ENCODE measurements around the gene ARHGEF10L.

The ARHGEF10L gene

DNA sequence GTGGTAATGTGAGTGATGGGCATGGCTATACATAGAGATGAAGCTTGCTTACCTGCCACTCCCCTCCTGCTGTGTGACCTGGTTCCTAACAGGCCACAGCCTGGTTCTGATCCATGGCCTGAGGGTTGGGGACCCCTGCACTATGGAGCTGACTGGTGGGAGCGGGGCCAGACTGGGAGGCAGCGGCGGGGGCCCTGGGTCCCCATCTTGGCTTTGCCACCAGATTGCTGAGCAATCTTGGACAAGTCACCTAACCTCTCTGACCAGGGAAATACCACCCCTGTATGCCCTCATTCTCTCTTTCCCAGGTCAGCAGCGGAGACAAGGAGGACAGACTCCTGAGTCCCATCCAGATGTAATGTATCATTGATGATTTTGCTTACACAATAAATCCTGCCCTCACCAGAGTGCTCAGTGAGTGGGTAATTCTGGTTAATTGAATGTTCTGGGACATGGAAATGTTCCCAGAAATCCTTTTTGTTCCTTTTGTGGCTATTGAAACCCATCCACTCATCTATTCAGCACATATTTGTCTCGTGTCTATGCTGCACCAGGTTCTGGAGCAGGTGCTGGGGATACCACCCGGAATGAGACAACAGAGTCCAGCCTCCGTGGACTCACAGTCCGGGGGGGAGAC, 4.1 kb upstream of the ARHGEF10L start:
- H3K9me3 ChIP-seq (ENCODE audit: control insufficient read depth, low read length): no peaks in the 10 kb centered on the region
- no peak overlapping the region for H3K4me3 ChIP-seq (ENCODE audit: insufficient read depth, low read depth, low read length, poor library complexity, severe bottlenecking)
- no peaks in the 10 kb centered on the region for H3K27me3 ChIP-seq (replicated peaks; ENCODE audit: control insufficient read depth, insufficient read depth, low read length, poor library complexity, severe bottlenecking)
- no peak overlapping the region for H3K27ac ChIP-seq (ENCODE audit: insufficient read depth, low read length, poor library complexity, severe bottlenecking)
- no peak for DNase-seq
- H3K4me1 ChIP-seq (ENCODE audit: control insufficient read depth, insufficient read depth, low read length, poor library complexity, severe bottlenecking): no peaks in the 10 kb centered on the region
- no peaks in the 10 kb centered on the region for H3K36me3 ChIP-seq (ENCODE audit: control insufficient read depth, insufficient read depth, low read length)

DNA sequence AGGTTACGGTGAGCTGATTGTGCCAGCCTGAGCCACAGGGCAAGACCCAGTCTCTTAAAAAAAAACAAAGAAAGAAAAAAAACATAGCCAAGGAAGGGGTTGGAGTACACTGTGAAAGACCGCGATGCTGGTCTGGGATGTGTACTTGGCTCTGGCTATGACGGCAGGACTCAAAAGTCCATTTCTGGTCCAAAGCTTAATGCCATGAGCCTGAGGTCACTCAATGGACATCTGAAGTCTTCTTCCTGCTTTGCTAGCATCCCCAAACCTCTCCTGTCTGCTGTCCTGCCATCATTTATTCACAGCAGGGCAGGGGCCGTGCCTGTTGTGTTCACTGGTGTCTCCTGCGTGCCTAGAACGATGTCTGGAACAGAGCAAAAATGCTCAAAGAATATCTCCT, 1.5 kb upstream of the ARHGEF10L start:
- no peak overlapping the region for H3K27ac ChIP-seq (ENCODE audit: insufficient read depth, low read length, poor library complexity, severe bottlenecking)
- H3K36me3 ChIP-seq (ENCODE audit: control insufficient read depth, insufficient read depth, low read length): no peaks in the 10 kb centered on the region
- DNase-seq: no peak
- no peak overlapping the region for H3K4me3 ChIP-seq (ENCODE audit: insufficient read depth, low read depth, low read length, poor library complexity, severe bottlenecking)
- H3K9me3 ChIP-seq (ENCODE audit: control insufficient read depth, low read length): no peaks in the 10 kb centered on the region
- H3K4me1 ChIP-seq (ENCODE audit: control insufficient read depth, insufficient read depth, low read length, poor library complexity, severe bottlenecking): no peaks in the 10 kb centered on the region
- H3K27me3 ChIP-seq (replicated peaks; ENCODE audit: control insufficient read depth, insufficient read depth, low read length, poor library complexity, severe bottlenecking): no peaks in the 10 kb centered on the region

DNA sequence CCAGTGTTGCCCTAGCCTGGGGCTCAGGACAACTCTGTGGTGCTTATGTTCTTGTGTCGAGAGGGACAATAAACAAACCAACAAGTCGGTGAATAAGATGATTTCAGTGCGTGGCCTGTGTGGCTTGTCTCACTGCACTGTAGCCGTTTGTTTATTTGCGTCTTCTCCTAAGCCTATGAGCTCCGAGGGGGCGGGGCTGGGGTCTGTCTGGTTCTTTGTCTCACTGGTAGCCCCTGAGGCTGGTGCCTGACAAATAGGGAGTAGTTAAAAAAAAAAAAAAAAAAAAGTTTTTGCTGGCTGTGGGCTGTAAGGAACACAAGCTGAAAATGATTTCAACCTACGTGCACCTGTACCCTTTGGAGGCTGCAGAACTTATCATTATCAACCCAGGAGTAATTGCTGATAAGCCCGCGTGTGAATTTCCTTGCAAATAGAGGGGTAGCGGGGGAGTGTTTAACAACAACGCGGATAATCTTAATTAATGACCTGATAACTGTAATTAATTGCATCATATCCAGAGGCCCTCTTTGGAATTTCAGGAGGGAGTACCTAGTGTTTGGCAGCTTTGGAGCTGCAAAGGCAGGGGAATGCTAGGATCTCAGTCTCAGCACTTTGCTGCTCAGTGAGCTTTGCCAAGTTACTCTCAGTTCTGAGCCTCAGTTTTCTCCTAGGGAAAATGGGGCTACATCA, 925 bp upstream of the ARHGEF10L start:
- no peak overlapping the region for H3K4me3 ChIP-seq (ENCODE audit: insufficient read depth, low read depth, low read length, poor library complexity, severe bottlenecking)
- no peaks in the 10 kb centered on the region for H3K4me1 ChIP-seq (ENCODE audit: control insufficient read depth, insufficient read depth, low read length, poor library complexity, severe bottlenecking)
- no peak overlapping the region for H3K27ac ChIP-seq (ENCODE audit: insufficient read depth, low read length, poor library complexity, severe bottlenecking)
- DNase-seq: no peak
- H3K36me3 ChIP-seq (ENCODE audit: control insufficient read depth, insufficient read depth, low read length): no peaks in the 10 kb centered on the region
- H3K9me3 ChIP-seq (ENCODE audit: control insufficient read depth, low read length): no peaks in the 10 kb centered on the region
- H3K27me3 ChIP-seq (replicated peaks; ENCODE audit: control insufficient read depth, insufficient read depth, low read length, poor library complexity, severe bottlenecking): no peaks in the 10 kb centered on the region

DNA sequence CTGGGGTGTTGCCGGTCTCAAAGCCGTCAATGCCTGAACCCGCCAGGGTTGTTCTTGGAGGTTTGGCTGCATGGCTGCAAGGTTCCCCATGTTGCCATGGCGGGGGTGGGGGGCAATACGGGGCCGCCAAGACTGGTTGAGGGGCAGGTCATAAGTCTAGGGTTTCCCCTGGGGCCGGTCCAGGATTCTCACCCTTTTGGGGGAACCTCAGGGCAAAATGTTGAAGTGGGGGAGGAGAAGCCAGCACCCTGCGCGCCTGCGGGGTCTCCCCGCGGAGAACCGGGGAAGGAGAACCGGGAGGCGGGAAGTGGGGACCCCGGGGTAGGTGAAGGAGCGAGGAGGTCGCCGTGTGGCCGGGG, 401 bp upstream of the ARHGEF10L start:
- Histone ChIP-seq H3K36me3 (ENCODE audit: control insufficient read depth, insufficient read depth, low read length) (no peaks in the 10 kb centered on the region), H3K27me3 (replicated peaks; ENCODE audit: control insufficient read depth, insufficient read depth, low read length, poor library complexity, severe bottlenecking) (no peaks in the 10 kb centered on the region), H3K4me1 (ENCODE audit: control insufficient read depth, insufficient read depth, low read length, poor library complexity, severe bottlenecking) (no peaks in the 10 kb centered on the region), H3K27ac (ENCODE audit: insufficient read depth, low read length, poor library complexity, severe bottlenecking) (no peak overlapping the region), H3K9me3 (ENCODE audit: control insufficient read depth, low read length) (no peaks in the 10 kb centered on the region), H3K4me3 (ENCODE audit: insufficient read depth, low read depth, low read length, poor library complexity, severe bottlenecking) (no peak overlapping the region)
- DNase-seq: no peak

DNA sequence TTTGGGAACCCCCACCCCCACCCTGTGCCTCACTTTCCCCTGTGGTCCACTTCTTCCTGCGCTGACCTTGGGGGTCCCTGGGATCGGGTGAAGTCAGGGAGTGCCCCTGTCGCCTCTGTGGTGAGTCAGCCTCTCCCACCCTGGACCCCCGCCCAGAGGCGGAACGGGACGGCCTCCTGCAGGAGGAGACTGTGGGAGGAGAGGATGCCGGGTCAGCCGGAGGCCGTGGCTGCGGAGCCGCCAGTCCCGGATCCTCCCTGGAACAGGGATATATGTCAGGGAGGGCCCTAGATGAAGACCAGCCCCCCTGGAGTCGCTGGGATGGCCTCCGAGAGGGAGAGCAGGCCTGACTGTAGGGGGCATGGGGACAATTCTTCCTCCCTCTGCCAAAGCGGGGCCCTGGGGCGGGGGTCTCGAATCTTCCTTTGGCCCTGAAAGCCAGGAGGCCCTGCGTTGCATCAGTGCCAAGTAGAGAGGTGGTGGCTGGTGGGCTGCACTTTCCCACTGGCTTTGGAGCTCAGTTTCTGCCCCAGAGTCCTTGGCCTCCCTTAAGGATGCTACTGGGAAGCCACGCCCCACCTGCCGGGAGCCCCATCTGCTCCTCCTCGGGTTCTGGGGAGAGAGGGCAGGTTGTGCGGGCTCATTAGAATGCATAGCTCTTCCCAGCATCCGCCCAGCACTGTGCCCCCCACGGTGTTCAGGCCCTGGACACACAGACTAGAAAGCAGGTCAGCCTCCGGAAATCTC, 930 bp downstream of the ARHGEF10L start:
- no peak overlapping the region for H3K27ac ChIP-seq (ENCODE audit: insufficient read depth, low read length, poor library complexity, severe bottlenecking)
- H3K36me3 ChIP-seq (ENCODE audit: control insufficient read depth, insufficient read depth, low read length): no peaks in the 10 kb centered on the region
- no peaks in the 10 kb centered on the region for H3K27me3 ChIP-seq (replicated peaks; ENCODE audit: control insufficient read depth, insufficient read depth, low read length, poor library complexity, severe bottlenecking)
- no peaks in the 10 kb centered on the region for H3K4me1 ChIP-seq (ENCODE audit: control insufficient read depth, insufficient read depth, low read length, poor library complexity, severe bottlenecking)
- H3K4me3 ChIP-seq (ENCODE audit: insufficient read depth, low read depth, low read length, poor library complexity, severe bottlenecking): no peak overlapping the region
- no peaks in the 10 kb centered on the region for H3K9me3 ChIP-seq (ENCODE audit: control insufficient read depth, low read length)
- no peak for DNase-seq

GRCh38 chr1:17542645-17543044, 3.1 kb downstream of the ARHGEF10L start:
- Histone ChIP-seq H3K4me1 (ENCODE audit: control insufficient read depth, insufficient read depth, low read length, poor library complexity, severe bottlenecking) (no peaks in the 10 kb centered on the region), H3K4me3 (ENCODE audit: insufficient read depth, low read depth, low read length, poor library complexity, severe bottlenecking) (no peak overlapping the region), H3K27me3 (replicated peaks; ENCODE audit: control insufficient read depth, insufficient read depth, low read length, poor library complexity, severe bottlenecking) (no peaks in the 10 kb centered on the region), H3K27ac (ENCODE audit: insufficient read depth, low read length, poor library complexity, severe bottlenecking) (no peak overlapping the region), H3K9me3 (ENCODE audit: control insufficient read depth, low read length) (no peaks in the 10 kb centered on the region), H3K36me3 (ENCODE audit: control insufficient read depth, insufficient read depth, low read length) (no peaks in the 10 kb centered on the region)
- no peak for DNase-seq

DNA sequence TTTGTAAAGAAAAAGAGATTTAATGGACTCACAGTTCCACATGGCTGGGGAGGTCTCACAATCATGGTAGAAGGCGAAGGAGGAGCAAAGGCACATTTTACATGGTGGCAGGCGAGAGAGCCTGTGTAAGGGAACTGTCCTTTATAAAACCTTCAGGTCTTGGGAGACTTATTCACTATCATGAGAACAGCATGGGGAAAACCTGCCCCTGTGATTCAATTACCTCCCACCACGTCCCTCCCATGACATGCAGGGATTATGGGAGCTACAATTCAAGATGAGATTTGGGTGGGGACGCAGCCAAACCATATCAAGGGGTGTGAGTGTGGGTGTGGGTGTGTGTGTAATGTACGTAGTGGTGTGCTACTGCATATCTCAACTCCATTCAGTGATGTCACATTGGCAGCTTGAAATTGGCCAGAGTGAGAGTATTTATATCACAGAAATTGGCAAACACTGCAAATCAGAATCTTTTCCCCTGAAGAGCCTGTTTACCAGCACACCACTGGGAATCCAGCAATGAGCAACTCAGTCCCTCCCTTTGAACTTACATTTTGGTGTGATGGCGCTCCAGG, 5.4 kb downstream of the ARHGEF10L start:
- Histone ChIP-seq H3K4me3 (ENCODE audit: insufficient read depth, low read depth, low read length, poor library complexity, severe bottlenecking) (no peak overlapping the region), H3K4me1 (ENCODE audit: control insufficient read depth, insufficient read depth, low read length, poor library complexity, severe bottlenecking) (no peaks in the 10 kb centered on the region), H3K9me3 (ENCODE audit: control insufficient read depth, low read length) (no peaks in the 10 kb centered on the region), H3K27me3 (replicated peaks; ENCODE audit: control insufficient read depth, insufficient read depth, low read length, poor library complexity, severe bottlenecking) (no peaks in the 10 kb centered on the region), H3K27ac (ENCODE audit: insufficient read depth, low read length, poor library complexity, severe bottlenecking) (no peak overlapping the region), H3K36me3 (ENCODE audit: control insufficient read depth, insufficient read depth, low read length) (no peaks in the 10 kb centered on the region)
- no peak for DNase-seq

DNA sequence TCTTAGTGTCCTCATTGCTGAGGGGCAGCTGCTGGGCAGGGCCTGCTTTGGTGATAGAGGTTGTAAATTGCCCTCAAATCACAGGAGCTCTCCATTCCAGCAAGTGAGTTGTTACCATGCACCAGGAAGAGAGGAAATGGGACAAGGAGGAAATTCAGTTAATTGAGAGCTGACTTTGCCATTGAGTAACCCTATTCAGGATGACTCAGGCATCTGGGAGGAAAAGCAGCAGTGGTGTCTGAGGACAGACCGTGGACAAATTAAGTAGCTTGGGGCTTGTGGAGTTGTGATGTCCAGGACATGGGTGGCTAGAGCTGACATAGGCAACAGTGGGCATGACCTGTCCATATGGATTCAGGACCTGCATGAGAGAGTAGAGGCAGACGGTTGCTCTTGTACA, 5.9 kb downstream of the ARHGEF10L start:
- no peaks in the 10 kb centered on the region for H3K36me3 ChIP-seq (ENCODE audit: control insufficient read depth, insufficient read depth, low read length)
- no peaks in the 10 kb centered on the region for H3K27me3 ChIP-seq (replicated peaks; ENCODE audit: control insufficient read depth, insufficient read depth, low read length, poor library complexity, severe bottlenecking)
- no peak for DNase-seq
- no peaks in the 10 kb centered on the region for H3K4me1 ChIP-seq (ENCODE audit: control insufficient read depth, insufficient read depth, low read length, poor library complexity, severe bottlenecking)
- H3K9me3 ChIP-seq (ENCODE audit: control insufficient read depth, low read length): no peaks in the 10 kb centered on the region
- H3K4me3 ChIP-seq (ENCODE audit: insufficient read depth, low read depth, low read length, poor library complexity, severe bottlenecking): no peak overlapping the region
- H3K27ac ChIP-seq (ENCODE audit: insufficient read depth, low read length, poor library complexity, severe bottlenecking): no peak overlapping the region

- no peak overlapping the region for H3K4me3 ChIP-seq (ENCODE audit: insufficient read depth, low read depth, low read length, poor library complexity, severe bottlenecking)
- H3K36me3 ChIP-seq (ENCODE audit: control insufficient read depth, insufficient read depth, low read length): no peaks in the 10 kb centered on the region
- no peak for DNase-seq
- no peaks in the 10 kb centered on the region for H3K9me3 ChIP-seq (ENCODE audit: control insufficient read depth, low read length)
- H3K27me3 ChIP-seq (replicated peaks; ENCODE audit: control insufficient read depth, insufficient read depth, low read length, poor library complexity, severe bottlenecking): no peaks in the 10 kb centered on the region
- no peaks in the 10 kb centered on the region for H3K4me1 ChIP-seq (ENCODE audit: control insufficient read depth, insufficient read depth, low read length, poor library complexity, severe bottlenecking)
- H3K27ac ChIP-seq (ENCODE audit: insufficient read depth, low read length, poor library complexity, severe bottlenecking): no peak overlapping the region
These were observed 7.6 kb downstream of the ARHGEF10L start for GRCh38 chr1:17546946-17547670.
